Measurements from ENCODE around the gene LAPTM5.
"Not testable (repeated sequence)": the region's sequence is repeated elsewhere in the genome, so short reads cannot be mapped to it uniquely, and the experiment has no call there.

Gene LAPTM5, protein sequence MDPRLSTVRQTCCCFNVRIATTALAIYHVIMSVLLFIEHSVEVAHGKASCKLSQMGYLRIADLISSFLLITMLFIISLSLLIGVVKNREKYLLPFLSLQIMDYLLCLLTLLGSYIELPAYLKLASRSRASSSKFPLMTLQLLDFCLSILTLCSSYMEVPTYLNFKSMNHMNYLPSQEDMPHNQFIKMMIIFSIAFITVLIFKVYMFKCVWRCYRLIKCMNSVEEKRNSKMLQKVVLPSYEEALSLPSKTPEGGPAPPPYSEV

GRCh38 chr1:30757352-30758120 is at the start of gene LAPTM5:
Gene LAPTM5, minus strand, starts transcription at chr1:30757774. Its CDS starts 29 bp downstream, at chr1:30757745.
- no peak for DNase-seq (ENCODE audit: low read depth in 2 of 2)

- DNase-seq (ENCODE audit: low read depth in 2 of 2), result no peak
Measured at GRCh38 chr1:30806381-30807317, 49.1 kb upstream of the LAPTM5 start.

GRCh38 chr1:30805304-30806003 is 47.9 kb upstream of the LAPTM5 start:
- DNase-seq (ENCODE audit: low read depth in 2 of 2), result no peak

GRCh38 chr1:30804822-30805221 is 47.2 kb upstream of the LAPTM5 start:
- no peak for DNase-seq (ENCODE audit: low read depth in 2 of 2)

- no peak for DNase-seq (ENCODE audit: low read depth in 2 of 2)
Measured at GRCh38 chr1:30804352-30804751, 46.8 kb upstream of the LAPTM5 start.

DNA sequence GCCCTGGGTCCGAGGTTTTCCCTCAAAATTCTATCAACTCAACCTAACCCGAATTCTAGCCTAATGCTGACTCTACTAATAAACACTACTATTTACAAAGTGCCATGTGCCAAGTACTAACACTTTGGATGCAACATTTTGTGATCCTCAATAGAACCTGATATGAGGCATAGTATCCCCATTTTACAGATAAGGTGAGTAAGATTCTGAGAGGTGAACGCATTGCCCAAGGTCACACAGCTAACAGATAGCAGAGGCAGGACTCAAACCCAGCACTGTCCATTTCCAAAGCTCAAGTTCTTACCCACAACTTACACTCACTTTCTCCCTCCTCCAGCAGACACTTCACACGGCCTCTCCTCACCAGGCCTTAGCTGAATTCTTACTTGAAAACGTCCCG is 46.0 kb upstream of the LAPTM5 start:
- no peak for DNase-seq (ENCODE audit: low read depth in 2 of 2)

DNA sequence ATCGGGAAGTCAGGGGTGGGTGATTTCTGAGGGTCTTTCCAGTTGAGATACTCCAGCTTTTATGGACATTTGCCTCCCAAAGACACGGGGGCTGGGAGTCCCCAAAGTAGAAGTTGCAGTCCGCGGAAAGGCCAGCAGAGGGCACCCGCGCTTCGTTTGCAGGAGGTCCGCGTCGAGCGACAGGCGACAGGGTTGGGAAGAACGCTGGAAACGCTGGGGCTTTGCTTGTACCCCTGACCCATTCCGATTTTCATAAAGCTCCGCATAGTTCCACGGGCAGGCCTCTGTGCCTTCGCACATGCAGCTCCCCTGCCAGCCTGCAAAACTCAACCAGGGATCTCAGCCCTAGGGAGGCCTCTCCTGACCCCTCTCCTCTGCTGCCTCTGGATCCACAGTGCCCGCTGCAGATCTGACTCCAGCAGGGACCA is 44.2 kb upstream of the LAPTM5 start:
- DNase-seq (ENCODE audit: low read depth in 2 of 2), result no peak

GRCh38 chr1:30799233-30799511 is 41.6 kb upstream of the LAPTM5 start:
- no peak for DNase-seq (ENCODE audit: low read depth in 2 of 2)

DNA sequence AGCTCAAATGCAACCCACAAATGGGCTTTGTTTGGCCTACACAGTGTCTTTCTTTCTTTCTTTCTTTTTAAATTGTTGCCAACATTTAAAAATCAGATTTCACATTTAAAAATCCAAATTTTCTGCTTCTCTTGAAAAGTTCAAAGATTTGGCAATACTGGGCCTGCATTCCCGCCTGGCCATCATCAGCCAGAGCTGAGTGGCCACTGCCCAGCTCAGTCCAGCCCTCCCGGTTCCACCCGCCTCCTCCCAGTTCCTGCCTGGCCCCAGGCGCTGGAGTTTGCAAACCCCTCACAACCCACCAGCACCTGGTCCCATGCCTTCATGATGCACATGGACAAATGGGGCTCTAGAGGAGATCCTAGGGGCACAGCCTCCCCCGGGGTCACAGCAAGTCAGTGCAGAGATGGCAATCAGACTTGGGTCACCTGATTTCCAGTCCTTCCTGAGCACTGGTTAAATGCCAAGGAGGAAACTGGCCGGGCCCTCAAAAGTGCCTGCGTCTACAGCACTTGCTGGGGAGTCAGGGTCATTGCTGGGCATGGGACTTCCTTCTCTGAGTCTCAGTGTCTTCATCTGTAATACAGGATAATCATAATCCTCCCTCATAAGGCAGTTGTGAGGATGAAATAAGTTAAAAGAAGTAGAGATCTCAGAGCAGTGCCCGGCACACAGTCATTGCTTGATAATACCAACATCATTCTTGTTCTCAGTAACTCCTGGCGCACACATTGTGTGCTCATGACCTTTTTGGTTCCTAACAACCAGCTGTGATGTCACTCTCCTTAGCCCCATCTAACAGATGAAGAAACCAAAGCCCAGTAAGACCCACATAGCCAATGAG is 41.0 kb upstream of the LAPTM5 start:
- no peak for DNase-seq (ENCODE audit: low read depth in 2 of 2)

DNA sequence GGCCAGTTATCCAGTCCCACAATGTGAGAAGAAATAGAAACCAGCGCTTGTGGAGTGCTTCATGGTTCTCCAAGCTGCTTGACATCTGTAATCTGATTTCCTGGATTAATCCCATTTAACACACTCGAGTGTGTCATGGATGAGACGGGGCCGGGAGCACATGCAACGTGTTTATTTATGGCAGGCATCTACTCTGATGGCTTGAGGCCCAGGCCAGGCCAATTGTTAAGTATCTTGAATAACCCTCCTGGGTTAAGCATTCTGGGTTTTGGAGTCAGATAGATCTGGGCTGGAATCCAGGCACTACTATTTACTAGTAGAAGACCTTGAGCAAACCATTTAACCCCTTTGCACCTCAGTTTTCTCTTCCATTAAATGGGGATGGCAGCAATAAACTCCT is 37.5 kb upstream of the LAPTM5 start:
- DNase-seq (ENCODE audit: low read depth in 2 of 2), result no peak

DNA sequence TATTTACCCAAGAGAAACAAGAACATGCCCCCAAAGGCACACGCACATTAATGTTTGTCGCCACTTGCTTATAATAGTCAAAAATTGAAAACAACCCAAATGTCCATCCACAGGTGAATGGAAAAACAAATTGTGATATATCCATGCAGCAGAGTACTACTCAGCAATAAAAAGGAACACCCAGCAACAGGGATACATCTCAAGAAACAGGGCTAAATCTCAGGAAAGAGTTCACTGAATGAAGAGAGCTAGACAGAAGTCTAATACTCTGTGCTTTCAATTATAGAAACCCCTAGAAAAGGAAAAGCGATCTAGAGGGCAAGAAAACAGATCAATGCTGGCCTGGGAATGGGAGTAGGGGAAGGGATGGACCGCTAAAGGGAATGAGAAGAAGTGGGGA is 36.7 kb upstream of the LAPTM5 start:
- no peak for DNase-seq (ENCODE audit: low read depth in 2 of 2)

GRCh38 chr1:30793209-30793608 is 35.6 kb upstream of the LAPTM5 start:
- DNase-seq (ENCODE audit: low read depth in 2 of 2), result no peak

DNA sequence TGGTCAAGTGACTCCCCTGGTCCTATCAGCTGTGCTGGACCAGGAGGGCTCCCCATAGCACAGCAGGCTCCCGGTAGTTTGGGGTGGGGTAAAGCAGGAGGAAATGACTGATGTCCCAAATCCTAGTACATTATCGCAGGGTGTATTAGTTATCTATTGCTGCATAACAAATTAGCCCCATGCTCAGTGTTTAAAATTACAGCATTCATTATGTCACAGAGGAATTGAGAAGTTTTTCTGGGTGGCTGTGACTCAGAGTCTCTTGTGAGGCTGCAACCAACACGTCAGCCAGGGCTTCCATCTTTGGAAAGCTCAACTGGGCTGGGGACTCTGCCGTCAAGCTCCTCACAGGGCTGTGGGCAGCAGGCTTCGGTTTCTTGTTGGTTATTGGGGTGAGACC is 34.3 kb upstream of the LAPTM5 start:
- DNase-seq (ENCODE audit: low read depth in 2 of 2), result no peak

DNA sequence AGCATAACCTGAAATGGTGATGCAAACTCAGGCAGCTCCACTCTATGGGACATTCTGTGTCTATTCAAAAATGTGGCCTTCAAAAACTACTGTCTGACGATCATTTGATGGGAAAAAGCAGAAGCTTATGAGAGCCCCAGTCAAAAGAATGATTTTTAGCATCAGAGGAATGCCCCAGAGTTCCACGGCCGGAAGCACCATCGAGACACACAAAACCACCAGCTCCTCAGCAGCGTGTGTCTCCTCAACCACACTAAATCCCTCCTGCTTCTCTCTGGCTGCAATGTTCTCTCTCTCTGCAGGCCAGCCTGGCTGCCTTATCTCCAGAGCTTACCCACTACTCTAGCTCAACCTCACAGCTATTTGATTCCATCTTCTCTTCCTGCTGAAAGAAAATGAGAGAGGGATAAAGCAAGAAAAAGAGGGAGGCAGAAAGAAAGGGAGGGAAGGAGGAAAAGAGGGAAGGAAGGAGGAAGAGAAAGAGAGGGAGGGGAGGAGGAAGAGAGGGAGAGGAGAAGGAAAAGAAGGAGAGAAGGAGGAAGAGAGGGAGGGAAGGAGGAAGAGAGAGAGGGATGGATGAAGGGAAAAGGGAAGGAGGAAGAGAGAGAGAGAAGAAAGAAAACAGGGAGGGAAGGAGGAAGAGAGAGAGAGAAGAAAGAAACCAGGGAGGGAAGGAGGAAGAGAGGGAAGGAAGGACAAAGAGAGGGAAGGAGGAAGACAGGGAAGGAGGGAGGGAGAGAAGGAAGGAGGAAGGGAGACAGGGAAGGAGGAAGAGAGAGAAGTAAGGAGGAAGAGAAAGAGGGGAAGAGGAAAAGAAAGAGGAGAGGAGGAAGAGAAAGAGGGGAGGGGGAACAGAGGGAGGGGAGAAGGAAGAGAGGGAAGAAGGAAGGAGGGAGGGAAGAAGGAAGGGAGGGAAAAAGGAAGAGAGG is 33.5 kb upstream of the LAPTM5 start:
- DNase-seq (ENCODE audit: low read depth in 2 of 2), result no peak

- DNase-seq (ENCODE audit: low read depth in 2 of 2), result not testable (repeated sequence)
Measured at GRCh38 chr1:30790256-30790525, 32.6 kb upstream of the LAPTM5 start.

DNA sequence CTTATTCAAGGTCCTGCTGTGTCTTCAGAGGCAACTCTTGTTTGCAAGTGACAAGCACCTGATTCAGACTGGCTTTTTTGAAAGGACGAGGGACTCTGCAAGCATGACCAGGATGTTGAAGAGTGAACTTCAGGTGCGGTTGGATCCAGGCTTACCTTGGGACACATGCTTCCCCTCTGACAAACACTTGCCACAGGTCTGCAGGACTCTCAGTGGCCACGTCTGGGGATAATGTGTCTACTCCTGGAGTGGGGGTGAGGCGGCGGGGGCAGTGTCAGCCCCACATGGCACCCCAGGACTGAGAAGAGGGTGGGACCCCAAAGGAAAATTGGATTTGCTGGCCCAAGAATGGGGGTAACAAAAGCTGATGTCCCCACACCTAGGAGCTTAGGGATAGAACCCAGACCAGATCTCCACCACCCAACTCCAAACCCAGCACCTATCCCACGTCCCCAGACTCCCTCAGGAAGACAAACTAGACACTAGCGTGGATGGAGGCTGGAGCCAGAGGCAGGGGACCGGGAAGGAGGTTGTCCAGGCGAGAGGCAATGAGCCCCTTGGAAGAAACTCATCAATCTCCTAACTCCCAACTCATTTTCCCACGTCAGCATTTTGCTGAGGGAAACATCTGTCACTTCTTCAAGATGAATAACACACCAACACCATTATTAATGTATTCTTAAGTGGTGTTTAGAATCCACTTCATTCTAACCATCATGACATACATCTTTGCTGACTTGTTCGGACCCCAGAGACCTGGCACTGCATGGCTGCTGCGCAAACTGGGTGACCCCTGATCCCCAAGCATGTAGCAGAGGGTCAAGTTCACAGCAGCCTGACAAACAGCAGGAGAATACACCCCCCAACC is 32.0 kb upstream of the LAPTM5 start:
- DNase-seq (ENCODE audit: low read depth in 2 of 2), result no peak

DNA sequence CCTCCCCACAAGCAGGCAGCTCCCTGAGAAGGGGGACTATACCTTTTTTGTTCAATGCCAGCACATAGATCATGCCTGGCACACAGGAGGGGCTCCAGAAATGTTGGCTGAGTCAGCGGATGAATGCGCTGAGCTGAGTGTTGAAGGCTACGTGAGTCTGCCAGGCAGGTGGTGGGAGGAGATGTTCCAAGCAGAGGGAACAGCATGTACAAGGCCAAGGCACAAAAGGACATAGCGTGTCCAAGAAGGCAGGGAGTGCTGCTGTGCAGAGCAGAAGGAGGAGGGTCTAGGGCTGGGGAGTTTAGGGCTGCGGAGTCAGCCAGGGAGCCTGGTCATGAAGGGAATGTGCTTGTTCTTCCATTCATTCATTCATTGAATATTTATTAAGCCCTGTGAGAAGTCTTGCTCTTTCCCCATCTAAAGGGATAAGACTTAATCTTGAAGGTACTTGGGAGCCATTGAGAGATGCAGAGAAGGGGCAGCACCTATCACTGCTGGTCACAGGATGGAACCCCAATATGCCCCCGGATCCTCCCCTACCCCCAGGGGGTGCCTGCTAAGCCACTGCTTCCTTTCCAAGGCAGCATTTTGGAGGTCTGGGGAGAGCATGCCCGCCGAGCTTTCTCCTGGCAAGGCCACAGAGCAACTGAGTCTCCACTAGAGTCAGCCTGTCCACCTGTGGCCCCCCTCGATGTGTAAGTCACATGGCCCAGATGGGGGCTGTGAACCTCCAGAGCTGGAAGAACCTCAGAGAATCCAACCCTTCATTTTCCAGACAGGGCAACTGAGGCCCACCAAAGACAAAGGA is 31.2 kb upstream of the LAPTM5 start:
- no peak for DNase-seq (ENCODE audit: low read depth in 2 of 2)

DNA sequence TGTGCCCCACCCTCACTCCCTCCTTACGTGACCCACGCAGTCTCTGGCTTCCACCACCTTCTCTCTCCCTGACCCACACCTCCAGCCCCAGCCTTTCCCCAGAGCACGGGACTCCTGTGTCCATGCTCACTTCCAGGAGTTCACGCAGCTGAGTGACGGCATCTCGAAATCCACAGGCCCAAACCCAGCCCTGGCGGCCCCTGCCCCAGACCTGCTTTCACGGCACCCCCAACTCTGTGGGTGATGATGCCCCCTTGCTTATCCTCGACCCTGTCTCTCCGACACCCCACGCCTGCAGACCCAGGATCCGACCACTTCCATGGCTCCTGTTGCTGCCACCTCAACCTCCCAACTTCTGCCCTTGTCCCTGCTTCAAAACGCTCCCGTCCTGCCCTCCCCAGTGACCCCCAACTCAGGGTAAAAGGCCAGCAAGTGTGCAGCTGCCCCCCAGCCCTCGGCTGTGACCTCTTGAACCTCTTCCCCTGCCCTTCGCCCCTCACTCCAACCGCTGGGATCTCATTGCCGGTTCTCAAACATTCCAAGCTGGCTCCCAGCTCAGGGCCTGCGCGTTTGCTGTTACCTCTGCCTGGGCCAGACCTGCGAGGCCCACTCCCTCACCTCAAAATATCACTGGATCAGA is 30.4 kb upstream of the LAPTM5 start:
- DNase-seq (ENCODE audit: low read depth in 2 of 2), result no peak
